GM12865 (cell line): ENCODE results near the gene ADARB2.

Source experiments
- DNase-seq: peaks from one replicate; pipeline ENCODE4 v3.0.0; 2010; ENCODE audit warnings: low read depth
- H3K4me3 ChIP-seq: 2 replicates; pipeline ENCODE4 v1.5.1; 2011; ENCODE audit warnings: mild to moderate bottlenecking, low read depth, low read length, control low read depth
- CTCF ChIP-seq: IDR thresholded peaks from 2 replicates; pipeline ENCODE4 v1.5.1; 2011; ENCODE audit warnings: low read length, control low read depth, low read depth, inconsistent platforms; ENCODE audit not compliant: insufficient read depth; ENCODE audit errors: missing control alignments

ADARB2 gene

GRCh38 chr10:1631282-1631681 is 106.0 kb downstream of the ADARB2 start:
- no peak for DNase-seq
- TF ChIP-seq CTCF, result no peak
- no peak overlapping the region for H3K4me3 ChIP-seq

- TF ChIP-seq CTCF, result no peak
- no peak overlapping the region for H3K4me3 ChIP-seq
- DNase-seq, result no peak
Observed at GRCh38 chr10:1630304-1630703, 107.0 kb downstream of the ADARB2 start.

- H3K4me3 ChIP-seq, result no peak overlapping the region
- no peak for DNase-seq
Observed at GRCh38 chr10:1629326-1630198, 107.8 kb downstream of the ADARB2 start.

GRCh38 chr10:1628757-1629156 is 108.6 kb downstream of the ADARB2 start:
- H3K4me3 ChIP-seq, result no peak overlapping the region
- no peak for DNase-seq
- no peak for TF ChIP-seq CTCF

More at GRCh38 chr10:1629326-1630198, 107.8 kb downstream of the ADARB2 start:
- no peak for TF ChIP-seq CTCF

GRCh38 chr10:1627945-1628344 is 109.4 kb downstream of the ADARB2 start:
- H3K4me3 ChIP-seq, result no peak overlapping the region
- no peak for DNase-seq
- TF ChIP-seq CTCF, result no peak

- DNase-seq, result no peak
- TF ChIP-seq CTCF, result no peak
- H3K4me3 ChIP-seq, result no peak overlapping the region
Observed at GRCh38 chr10:1626835-1627234, 110.5 kb downstream of the ADARB2 start.

- no peak overlapping the region for H3K4me3 ChIP-seq
- no peak for DNase-seq
- TF ChIP-seq CTCF, result no peak
Observed at GRCh38 chr10:1626410-1626809, 110.9 kb downstream of the ADARB2 start.
